Pancreas (tissue), 10 donors: ENCODE results near the gene FCN1. TPM values are rescaled to one million over a fixed set of nuclear protein-coding genes. Genes with fewer than 3 reads are reported as not detected.

Experiments used
- ATAC-seq, 4 donors: fragments of 200-7000 bp; cut with Tn5 transposase; one replicate each; pipeline versions ENCODE4 v1.8.0 to v1.9.1; 2020; ENCODE audit warnings: mild to moderate bottlenecking in 4 of 4, moderate library complexity in 4 of 4
- DNase-seq, 6 donors: peaks; one replicate each; pipeline ENCODE4 v3.0.0-alpha.2; 2020
- FAIRE-seq: peaks from 2 replicates; lab custom pipeline; 2012; peaks lifted over from hg19 to GRCh38; lab: Jason Lieb, UNC
- H3K27ac ChIP-seq, 4 donors: fragments of 200-600 bp; sonication (generic); 1 replicate in 3 of 4; 2 replicates in 1 of 4; pipeline versions ENCODE4 v1.5.0 to v1.8.0; 2020
- H3K27me3 ChIP-seq, 4 donors: fragments of 200-600 bp; one replicate each; pipeline ENCODE4 v1.8.0; 2021
- H3K36me3 ChIP-seq, 3 donors: fragments of 200-600 bp; sonication (generic) in 1 of 3; one replicate each; pipeline versions ENCODE4 v1.5.0 to v1.8.0; 2020 to 2021
- H3K4me1 ChIP-seq, 3 donors: fragments of 200-600 bp; one replicate each; pipeline ENCODE4 v1.8.0; 2021
- H3K4me3 ChIP-seq, 4 donors: fragments of 200-600 bp; sonication (generic) in 2 of 4; one replicate each; pipeline versions ENCODE4 v1.5.0 to v1.8.0; 2020 to 2021
- H3K9me3 ChIP-seq, 4 donors: fragments of 200-600 bp; one replicate each; pipeline ENCODE4 v1.8.0; 2021
- CTCF ChIP-seq, 4 donors: fragments of 200-600 bp; sonication (generic) in 3 of 4; IDR thresholded peaks; one replicate each; pipeline versions ENCODE4 v1.5.0 to v1.8.0; 2021; ENCODE audit warnings: antibody characterized with exemption in 4 of 4
- WGBS, 2 donors: extraction: QIAGEN DNeasy Blood & Tissue Kit; methylation state at CpG; one replicate each; pipeline ENCODE4 v1.1.7; 2013; 5-methylcytosine and 5-hydroxymethylcytosine counted together
- intact Hi-C, 3 donors: fragments of 100-400 bp; cut with DNase I; formaldehyde crosslinking; loops; one replicate each; pipeline versions ENCODE4 v1.11.1 to v1.14.2; 2022
- polyA plus RNA-seq, 2 donors: library from polyadenylated mRNA; stranded (reverse); fragments of 200-250 nt; gene quantifications; one replicate each; pipeline ENCODE4 v1.2.3, GENCODE V29; 2013
- total RNA-seq, 6 donors: library from RNA; stranded (reverse); fragmentation: NEBNext Ultra II Directional in 4 of 6; extraction: Animal tissue kit (Norgen Biotek cat#: 25700) in 4 of 6; gene quantifications; one replicate each; pipeline versions ENCODE4 v1.2.1 to v1.2.4, GENCODE V29; 2021 to 2023
- donor health status: healthy with polysubstance abuse.
- donor health status: DM: no; HTN: no; CAD: no; lungs with moderate emphysema.
- donor health status: DM: no; HTN: no; CAD: no.
- donor health status: control.
- donor health status: control.
- donor health status: Bipolar disorder and iron deficiency.
- donor health status: DM: yes; HTN: yes; CAD: no.
- donor health status: DM: no; HTN: no; CAD: no.
- donor health status: DM: no; HTN: no; CAD: no.
- donor health status: DM: yes; HTN: yes; CAD: no.

FCN1 gene
- total and polyA plus RNA-seq, 8 donors = 0.32 to 6.2 (median 1.0) TPM

GRCh38 chr9:134892820-134893420 is 24.8 kb downstream of the FCN1 start:
- H3K27me3 ChIP-seq = no peaks in the 10 kb centered on the region
- ATAC-seq (no peak), FAIRE-seq (no peak), DNase-seq (peak in 1 of 6 donors; percentile 7)
- no peaks in the 10 kb centered on the region for H3K4me1 ChIP-seq
- no peak overlapping the region for H3K4me3 ChIP-seq
- TF ChIP-seq CTCF (IDR thresholded peaks at IDR 0.05) = no peak
- H3K27ac ChIP-seq = no peak overlapping the region
- no peaks in the 10 kb centered on the region for H3K9me3 ChIP-seq
- intact Hi-C loops = no loop called here
- WGBS, 2 donors = 79 to 92% methylated on average over 7 of the region's 7 CpGs
- H3K36me3 ChIP-seq = no peaks in the 10 kb centered on the region

DNA sequence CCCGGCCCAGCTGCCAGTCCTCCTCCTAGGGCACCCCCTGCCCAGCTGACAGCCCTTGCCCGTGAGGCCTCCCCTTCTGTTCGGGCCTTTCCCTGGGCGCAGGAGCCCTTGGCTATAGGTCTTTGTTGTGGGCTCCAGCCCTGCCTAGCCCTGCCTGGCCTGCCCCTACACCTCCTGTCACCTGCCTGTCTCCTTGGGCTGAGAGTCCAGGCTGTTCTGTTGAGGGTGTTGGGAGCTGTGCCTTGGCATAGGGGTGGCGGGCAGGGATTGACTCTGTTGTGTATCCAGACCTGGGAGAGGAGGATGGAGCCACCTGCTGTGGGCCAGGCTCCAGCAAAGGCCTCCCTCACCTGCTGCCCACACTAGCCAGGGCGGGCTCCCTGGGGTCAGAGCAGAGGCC is 25.5 kb downstream of the FCN1 start:
- Histone ChIP-seq H3K27me3 (no peaks in the 10 kb centered on the region), H3K36me3 (no peaks in the 10 kb centered on the region), H3K9me3 (no peaks in the 10 kb centered on the region), H3K4me1 (no peaks in the 10 kb centered on the region), H3K4me3 (no peak overlapping the region), H3K27ac (no peak overlapping the region)
- DNase-seq (peak in 1 of 6 donors; percentile 35), ATAC-seq (no peak), FAIRE-seq (no peak)
- 77 to 93% methylated on average over 6 of the region's 6 CpGs for WGBS, 2 donors
- TF ChIP-seq CTCF (IDR thresholded peaks at IDR 0.05) = no peak
- intact Hi-C loops = no loop called here

DNA sequence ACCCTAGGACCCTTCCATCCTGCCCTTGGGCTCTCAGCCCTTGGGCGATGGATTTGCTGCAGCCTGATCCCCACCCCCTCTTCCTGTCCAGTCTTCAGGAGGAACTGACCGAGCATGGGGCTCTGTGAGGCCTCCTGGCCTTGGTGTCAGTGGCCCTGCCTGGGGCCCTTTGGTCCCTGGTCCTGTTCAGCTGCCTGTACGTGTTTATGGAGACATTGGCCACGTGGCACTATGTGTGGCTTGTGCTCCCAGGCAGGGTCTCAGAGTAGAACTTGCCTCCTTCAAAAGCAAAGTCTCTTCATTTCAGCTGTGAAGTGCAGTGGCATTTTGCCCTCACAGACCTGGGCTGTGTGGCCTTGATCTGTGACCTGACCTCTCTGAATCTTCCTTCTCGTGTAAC is 26.0 kb downstream of the FCN1 start:
- Histone ChIP-seq H3K4me1 (no peaks in the 10 kb centered on the region), H3K4me3 (no peak overlapping the region), H3K27me3 (no peaks in the 10 kb centered on the region), H3K9me3 (no peaks in the 10 kb centered on the region), H3K36me3 (no peaks in the 10 kb centered on the region), H3K27ac (no peak overlapping the region)
- DNase-seq = peak in 1 of 6 donors; percentile 19
- FAIRE-seq = no peak
- 69 to 70% methylated on average over 5 of the region's 5 CpGs for WGBS, 2 donors
- intact Hi-C loops = no loop called here
- ATAC-seq = no peak
- TF ChIP-seq CTCF (IDR thresholded peaks at IDR 0.05) = no peak

DNA sequence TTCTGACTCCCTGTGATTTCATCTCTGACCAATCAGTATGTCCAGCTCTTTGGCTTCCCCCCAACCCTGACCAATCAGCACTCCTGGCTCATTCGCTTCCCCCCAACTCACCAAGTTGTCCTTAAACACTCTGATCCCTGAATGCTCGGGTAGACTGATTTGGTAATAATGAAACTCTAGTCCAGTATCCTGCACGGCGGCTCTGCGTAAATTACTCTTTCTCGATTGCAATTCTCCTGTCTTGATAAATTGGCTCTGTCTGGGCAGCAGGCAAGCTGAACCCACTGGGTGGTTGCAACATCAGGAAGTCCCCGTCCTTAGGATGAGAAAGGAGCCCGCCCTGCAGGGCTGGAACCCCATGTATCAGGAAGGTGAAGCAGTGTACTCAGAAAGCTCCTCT is 26.7 kb downstream of the FCN1 start:
- intact Hi-C loops = no loop called here
- no peak for TF ChIP-seq CTCF (IDR thresholded peaks at IDR 0.05)
- Histone ChIP-seq H3K36me3 (no peaks in the 10 kb centered on the region), H3K9me3 (no peaks in the 10 kb centered on the region), H3K27me3 (no peaks in the 10 kb centered on the region), H3K4me1 (no peaks in the 10 kb centered on the region), H3K4me3 (no peak overlapping the region), H3K27ac (no peak overlapping the region)
- no peak for ATAC-seq
- no peak for DNase-seq
- 68 to 70% methylated on average over 8 of the region's 8 CpGs for WGBS, 2 donors
- no peak for FAIRE-seq

DNA sequence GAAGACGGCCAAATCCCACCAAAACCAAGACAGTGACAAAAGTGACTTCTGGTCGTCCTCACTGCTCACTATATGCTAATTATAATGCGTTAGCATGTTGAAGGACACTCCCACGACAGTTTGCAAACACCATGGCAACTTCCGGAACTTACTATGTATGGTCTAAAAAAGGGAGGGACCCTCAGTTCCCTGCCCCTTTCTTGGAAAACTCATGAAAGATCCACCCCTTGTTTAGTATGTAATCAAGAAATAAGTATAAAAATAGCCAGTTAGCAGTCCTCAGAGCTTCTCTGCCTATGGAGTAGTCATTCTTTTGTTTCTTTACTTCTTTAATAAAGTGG is 27.6 kb downstream of the FCN1 start:
- intact Hi-C loops = no loop called here
- H3K27ac ChIP-seq = no peak overlapping the region
- no peaks in the 10 kb centered on the region for H3K4me1 ChIP-seq
- 62 to 83% methylated on average over 5 of the region's 5 CpGs for WGBS, 2 donors
- no peak for TF ChIP-seq CTCF (IDR thresholded peaks at IDR 0.05)
- H3K36me3 ChIP-seq = no peaks in the 10 kb centered on the region
- H3K27me3 ChIP-seq = no peaks in the 10 kb centered on the region
- no peak overlapping the region for H3K4me3 ChIP-seq
- DNase-seq (no peak), ATAC-seq (no peak), FAIRE-seq (no peak)
- no peaks in the 10 kb centered on the region for H3K9me3 ChIP-seq
